SU-DHL-6 (cell line): ENCODE results near the gene ICAM1.

Experiments
- H2AFZ ChIP-seq: fragments of 200-600 bp; sonication (generic); 2 replicates; pipeline ENCODE4 v1.6.1; 2014; ENCODE audit warnings: low read depth, mild to moderate bottlenecking, moderate library complexity, mixed read lengths, antibody characterized with exemption, low read length; ENCODE audit not compliant: severe bottlenecking
- H3F3A ChIP-seq: fragments of 200-600 bp; shearing (Covaris generic); 2 replicates; pipeline ENCODE4 v1.6.0; 2016; ENCODE audit warnings: antibody characterized with exemption, mild to moderate bottlenecking; ENCODE audit not compliant: insufficient read depth
- H3K27ac ChIP-seq: fragments of 200-600 bp; sonication (generic); 2 replicates; pipeline ENCODE4 v1.5.1; 2016; ENCODE audit warnings: low read depth, mild to moderate bottlenecking, low read length, moderate library complexity, mixed read lengths
- H3K27me3 ChIP-seq: fragments of 200-600 bp; sonication (generic), shearing (Covaris generic); 2 replicates; pipeline ENCODE4 v1.6.0; 2014; ENCODE audit warnings: mild to moderate bottlenecking, low read length
- H3K36me3 ChIP-seq: fragments of 200-600 bp; sonication (generic); 2 replicates; pipeline ENCODE4 v1.6.1; 2014; ENCODE audit warnings: mild to moderate bottlenecking, low read length, mixed read lengths
- H3K4me2 ChIP-seq: fragments of 300-600, 200-600 bp; shearing (Covaris generic), sonication (generic); 2 replicates; pipeline ENCODE4 v1.6.0; 2014; ENCODE audit warnings: low read length, low read depth, mild to moderate bottlenecking; ENCODE audit not compliant: poor library complexity, severe bottlenecking
- H3K4me3 ChIP-seq: fragments of 200-600 bp; sonication (generic); 2 replicates; pipeline ENCODE4 v1.5.1; 2014; ENCODE audit warnings: antibody characterized with exemption, low read length, mild to moderate bottlenecking, mixed read lengths; ENCODE audit not compliant: insufficient read depth, poor library complexity, severe bottlenecking
- H3K79me2 ChIP-seq: fragments of 200-600 bp; sonication (generic); 2 replicates; pipeline ENCODE4 v1.6.1; 2014; ENCODE audit warnings: mild to moderate bottlenecking, low read length, moderate library complexity; ENCODE audit not compliant: insufficient read depth
- H3K9ac ChIP-seq: fragments of 200-600 bp; sonication (generic); 2 replicates; pipeline ENCODE4 v1.7.0; 2014; ENCODE audit warnings: mild to moderate bottlenecking, low read length
- H3K9me2 ChIP-seq: fragments of 200-600 bp; sonication (generic); replicated peaks from 2 replicates; pipeline ENCODE4 v1.6.1; 2014; ENCODE audit warnings: low read length; ENCODE audit not compliant: insufficient read depth
- H3K9me3 ChIP-seq: fragments of 200-600 bp; sonication (generic); 2 replicates; pipeline ENCODE4 v1.6.1; 2014; ENCODE audit warnings: low read length, mixed read lengths; ENCODE audit not compliant: insufficient read depth
- H4K20me1 ChIP-seq: fragments of 200-600 bp; sonication (generic); 2 replicates; pipeline ENCODE4 v1.6.1; 2014; ENCODE audit warnings: low read depth, mild to moderate bottlenecking, antibody characterized with exemption, low read length, moderate library complexity, mixed read lengths
- CTCF ChIP-seq: fragments of 200-600 bp; sonication (generic); IDR thresholded peaks from one replicate; pipeline ENCODE4 v1.5.1; 2017; ENCODE audit warnings: antibody characterized with exemption, mild to moderate bottlenecking, low read length, moderate library complexity; ENCODE audit not compliant: insufficient read depth, poor library complexity, severe bottlenecking
- EZH2phosphoT487 ChIP-seq: fragments of 200-600 bp; sonication (generic), shearing (Covaris generic); conservative IDR thresholded peaks from 2 replicates; pipeline ENCODE4 v1.6.1; 2018; ENCODE audit warnings: mild to moderate bottlenecking, antibody characterized with exemption, low read length, moderate library complexity, mixed read lengths

The ICAM1 gene

GRCh38 chr19:10286803-10287737, 16.1 kb downstream of the ICAM1 start, which contains the start of gene ICAM4:
Gene ICAM4 (plus strand): TSS chr19:10286955. CDS start chr19:10287013, 58 bp downstream.
- peaks cover 18% of the 10 kb centered on the region for H3F3A ChIP-seq
- no peak within 1 kb of the TSS for H3K9ac ChIP-seq
- H3K4me2 ChIP-seq, result no peak within 1 kb of the TSS

GRCh38 chr19:10288662-10289166, 17.8 kb downstream of the ICAM1 start:
- Histone ChIP-seq H3K27ac (peak overlapping the region; percentile 66), H3K9me3 (no peaks in the 10 kb centered on the region), H3K9me2 (no peaks in the 10 kb centered on the region), H4K20me1 (no peaks in the 10 kb centered on the region), H3K4me3 (peak overlapping the region; percentile 58), H3K27me3 (no peaks in the 10 kb centered on the region), H2AFZ (peak overlapping the region; percentile 90), H3K9ac (peak overlapping the region; percentile 62), H3F3A (peaks cover 18% of the 10 kb centered on the region), H3K79me2 (no peaks in the 10 kb centered on the region), H3K4me2 (peak overlapping the region; percentile 80), H3K36me3 (no peaks in the 10 kb centered on the region)
- TF ChIP-seq CTCF (no peak), EZH2phosphoT487 (no peak)

More at GRCh38 chr19:10286803-10287737, 16.1 kb downstream of the ICAM1 start, which contains the start of gene ICAM4:
- no peaks in the 10 kb centered on the region for H3K36me3 ChIP-seq
- H3K4me3 ChIP-seq, result no peak within 1 kb of the TSS
- no peaks in the 10 kb centered on the region for H3K9me2 ChIP-seq
- H2AFZ ChIP-seq, result no peak within 1 kb of the TSS
- no peaks in the 10 kb centered on the region for H3K9me3 ChIP-seq
- H3K79me2 ChIP-seq, result no peaks in the 10 kb centered on the region
- H3K27me3 ChIP-seq, result no peaks in the 10 kb centered on the region
- peak within 1 kb of the TSS; percentile 26 for H3K27ac ChIP-seq
- TF ChIP-seq CTCF, result no peak
- H4K20me1 ChIP-seq, result no peaks in the 10 kb centered on the region

GRCh38 chr19:10289167-10289835, 18.4 kb downstream of the ICAM1 start:
- Histone ChIP-seq H3K9me2 (no peaks in the 10 kb centered on the region), H3K9ac (peak overlapping the region; percentile 62), H3K9me3 (no peaks in the 10 kb centered on the region), H3K27me3 (no peaks in the 10 kb centered on the region), H3K4me3 (peak overlapping the region; percentile 58), H3K36me3 (no peaks in the 10 kb centered on the region), H4K20me1 (no peaks in the 10 kb centered on the region), H3F3A (peaks cover 18% of the 10 kb centered on the region), H3K79me2 (no peaks in the 10 kb centered on the region), H3K4me2 (peak overlapping the region; percentile 80), H3K27ac (peak overlapping the region; percentile 66), H2AFZ (peak overlapping the region; percentile 90)
- TF ChIP-seq CTCF (no peak), EZH2phosphoT487 (no peak)
